ENCODE data around the gene DARS2. TPM values are rescaled to one million over a fixed set of nuclear protein-coding genes. Genes with fewer than 3 reads are reported as not detected.
"Not testable (repeated sequence)": the region's sequence is repeated elsewhere in the genome, so short reads cannot be mapped to it uniquely, and the experiment has no call there.

Gene DARS2, protein sequence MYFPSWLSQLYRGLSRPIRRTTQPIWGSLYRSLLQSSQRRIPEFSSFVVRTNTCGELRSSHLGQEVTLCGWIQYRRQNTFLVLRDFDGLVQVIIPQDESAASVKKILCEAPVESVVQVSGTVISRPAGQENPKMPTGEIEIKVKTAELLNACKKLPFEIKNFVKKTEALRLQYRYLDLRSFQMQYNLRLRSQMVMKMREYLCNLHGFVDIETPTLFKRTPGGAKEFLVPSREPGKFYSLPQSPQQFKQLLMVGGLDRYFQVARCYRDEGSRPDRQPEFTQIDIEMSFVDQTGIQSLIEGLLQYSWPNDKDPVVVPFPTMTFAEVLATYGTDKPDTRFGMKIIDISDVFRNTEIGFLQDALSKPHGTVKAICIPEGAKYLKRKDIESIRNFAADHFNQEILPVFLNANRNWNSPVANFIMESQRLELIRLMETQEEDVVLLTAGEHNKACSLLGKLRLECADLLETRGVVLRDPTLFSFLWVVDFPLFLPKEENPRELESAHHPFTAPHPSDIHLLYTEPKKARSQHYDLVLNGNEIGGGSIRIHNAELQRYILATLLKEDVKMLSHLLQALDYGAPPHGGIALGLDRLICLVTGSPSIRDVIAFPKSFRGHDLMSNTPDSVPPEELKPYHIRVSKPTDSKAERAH
- total RNA-seq, result 17.6 TPM

DNA sequence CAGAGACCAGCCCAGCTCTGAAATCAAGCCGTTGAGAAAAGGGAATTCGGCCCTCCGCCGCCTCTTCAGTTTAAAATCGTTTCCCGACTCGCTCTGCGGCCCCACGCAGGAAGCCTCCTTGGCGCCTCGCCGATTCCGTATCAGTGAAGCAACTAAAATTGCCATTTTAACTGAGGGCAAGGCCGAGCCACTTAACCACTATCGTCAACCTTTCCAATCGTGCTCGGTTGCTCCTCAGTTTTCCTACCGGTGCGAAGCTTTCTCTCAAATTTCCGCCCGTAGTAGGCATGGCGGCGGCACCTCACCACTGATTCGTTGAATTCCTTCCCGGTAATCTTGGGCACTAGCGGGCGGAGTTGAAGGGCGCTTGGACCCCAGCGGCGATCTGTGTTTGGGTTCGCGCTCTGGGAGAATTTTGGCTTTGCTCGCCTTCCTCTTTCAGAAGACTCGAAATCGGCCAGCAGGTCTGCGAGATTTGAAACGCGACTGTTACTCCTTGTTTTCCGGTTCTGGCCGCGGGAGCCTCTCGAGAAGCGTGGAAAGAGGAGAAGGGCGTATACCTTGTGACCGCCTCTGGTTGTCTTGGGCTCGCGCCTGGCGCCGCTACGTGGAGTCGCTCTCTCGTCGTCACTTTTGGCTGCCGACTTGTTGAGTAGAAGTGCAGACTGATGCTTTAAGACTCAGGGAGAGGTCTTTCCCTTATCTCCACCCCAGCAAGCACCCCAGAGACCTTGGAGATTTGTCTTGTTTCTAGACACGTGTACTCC is at the start of gene DARS2, which contains the start of gene CENPL:
TSS of gene DARS2 (plus strand) at position 359 of the 767 bp plus-strand sequence. CDS start 557 bp downstream, outside the sequence.
TSS of gene CENPL (minus strand) at position 569 of the 767 bp plus-strand sequence. CDS start 13,584 bp downstream, outside the sequence.
- peak; percentile 99 for DNase-seq

DNA sequence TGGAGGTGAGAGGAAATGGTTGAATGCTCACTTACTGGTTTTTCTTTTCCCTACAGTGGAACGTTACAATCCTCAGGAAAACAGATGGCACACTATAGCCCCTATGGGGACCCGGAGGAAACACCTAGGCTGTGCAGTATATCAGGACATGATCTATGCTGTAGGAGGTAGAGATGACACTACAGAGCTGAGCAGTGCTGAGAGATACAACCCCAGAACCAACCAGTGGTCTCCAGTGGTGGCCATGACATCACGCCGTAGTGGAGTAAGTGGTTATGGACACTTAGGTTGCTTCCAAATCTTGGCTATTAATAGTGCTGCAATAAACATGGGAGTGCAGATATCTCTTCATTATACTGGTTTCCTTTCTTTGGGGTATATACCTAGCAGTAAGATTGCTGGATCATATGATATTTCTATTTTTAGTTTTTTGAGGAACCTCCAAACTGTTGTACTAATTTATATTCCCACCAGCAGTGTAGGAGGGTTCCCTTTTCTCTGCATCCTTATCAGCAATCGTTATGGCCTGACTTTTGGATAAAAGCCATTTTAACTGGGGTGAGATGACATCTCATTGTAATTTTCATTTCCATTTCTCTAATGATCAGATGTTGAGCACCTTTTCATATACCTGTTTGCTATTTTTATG is 48.8 kb upstream of the DARS2 start:
- no peak for DNase-seq

DNA sequence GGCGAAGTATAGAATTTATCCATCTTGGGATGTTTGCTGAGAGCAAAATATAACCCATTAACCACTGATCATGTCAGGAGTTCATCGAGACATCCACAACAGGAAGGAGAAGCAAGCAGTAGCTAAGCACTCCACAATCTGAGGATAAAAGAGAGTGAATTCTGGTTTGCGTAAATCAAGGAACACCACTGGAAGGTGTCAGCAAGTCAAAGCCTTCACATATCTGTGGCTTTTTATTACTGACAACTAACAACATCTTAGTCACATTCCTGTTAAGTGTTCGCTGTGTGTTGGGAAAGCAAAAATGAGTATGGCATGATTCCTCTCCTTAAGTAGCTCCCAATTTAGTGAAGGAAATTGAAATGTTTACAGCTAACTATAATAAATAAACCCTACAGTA is 44.5 kb upstream of the DARS2 start:
- no peak for DNase-seq

DNA sequence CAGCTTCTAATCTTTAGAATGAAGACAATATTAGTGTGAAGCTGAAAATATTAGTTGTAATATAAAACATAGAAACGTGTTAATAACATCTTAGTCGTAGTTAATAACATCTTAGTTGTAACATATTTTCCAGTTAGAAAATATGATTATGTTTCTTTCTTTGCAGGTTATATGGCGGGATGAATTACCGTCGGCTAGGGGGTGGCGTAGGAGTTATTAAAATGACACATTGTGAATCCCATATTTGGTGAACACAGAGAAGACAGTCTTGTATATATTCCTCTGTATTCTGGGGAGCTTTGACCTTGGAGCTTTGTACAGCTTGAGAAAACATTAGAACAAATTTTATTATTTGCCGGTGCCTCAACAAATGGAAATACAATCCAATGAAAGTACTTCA is 39.5 kb upstream of the DARS2 start:
- no peak for DNase-seq

DNA sequence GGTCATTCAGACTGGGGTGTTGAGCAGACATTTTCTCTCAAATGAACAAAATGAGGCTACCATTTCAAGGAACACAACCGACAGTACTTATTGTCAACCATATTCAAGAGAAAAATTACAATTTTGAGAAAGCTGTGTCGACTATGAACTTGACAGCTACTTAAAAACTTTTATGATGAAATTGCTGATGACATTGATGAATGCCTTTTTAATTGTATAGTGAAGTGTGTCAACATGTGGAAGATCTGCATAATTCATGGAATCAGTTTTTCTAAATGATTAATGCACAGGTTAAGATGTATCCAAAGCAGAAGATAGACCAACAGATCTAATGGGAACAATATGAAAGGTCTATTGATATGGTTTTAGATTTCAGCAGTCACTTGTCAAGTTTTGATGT is 34.6 kb upstream of the DARS2 start:
- no peak for DNase-seq

DNA sequence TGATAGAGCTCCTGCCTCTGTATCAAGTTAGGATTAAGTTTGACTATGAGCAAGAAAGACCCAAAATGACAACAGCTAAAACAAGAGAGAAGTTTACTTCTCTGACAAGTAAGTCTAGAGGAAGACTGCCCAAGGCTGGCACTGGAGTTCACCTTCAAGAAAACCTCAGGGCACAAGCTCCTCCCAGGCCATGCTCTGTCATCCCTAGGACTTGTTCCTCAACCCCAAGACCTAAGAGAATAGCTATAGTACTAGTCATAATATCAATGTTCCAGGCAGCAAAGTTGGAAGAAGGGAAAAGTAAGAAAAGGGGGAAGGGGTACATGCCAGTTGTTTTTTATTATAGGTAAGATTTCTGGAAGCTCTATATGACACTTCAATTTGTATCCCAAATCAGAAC is 26.4 kb upstream of the DARS2 start:
- no peak for DNase-seq

DNA sequence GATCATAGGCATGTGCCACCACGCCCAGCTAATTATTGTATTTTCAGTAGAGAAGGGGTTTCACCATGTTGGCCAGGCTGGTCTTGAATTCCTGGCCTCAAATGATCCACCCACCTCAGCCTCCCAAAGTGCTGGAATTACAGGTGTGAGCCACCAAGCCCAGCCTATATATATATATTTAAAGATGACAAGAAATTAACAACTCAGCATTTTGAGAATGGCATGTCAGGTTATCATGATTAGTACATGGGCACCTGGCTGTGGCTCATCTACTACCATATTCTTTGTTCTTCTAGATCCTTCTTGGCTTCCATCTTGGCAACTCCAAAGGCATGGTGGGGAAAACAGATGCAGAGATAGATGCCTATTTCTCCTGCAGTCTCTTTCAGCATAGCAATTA is 24.5 kb upstream of the DARS2 start:
- DNase-seq, result not testable (repeated sequence)

DNA sequence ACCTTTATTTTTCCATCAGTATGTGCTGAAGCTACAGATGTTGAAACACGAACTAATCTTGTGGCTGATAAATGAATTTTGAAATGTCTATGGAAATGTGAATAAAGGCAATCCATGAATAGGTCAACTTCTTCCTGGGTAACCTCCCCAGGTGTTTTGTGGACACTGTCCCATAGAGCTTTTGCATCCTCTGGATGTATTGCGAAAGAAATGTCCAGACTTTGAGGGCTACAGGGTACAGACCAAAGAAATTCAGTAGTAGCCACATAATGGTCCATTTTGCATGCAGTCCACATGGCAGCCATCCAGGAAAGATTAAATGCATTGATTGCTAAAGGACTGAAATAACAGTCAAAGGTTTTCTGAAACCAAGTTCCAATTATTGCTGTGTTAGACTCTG is 21.5 kb upstream of the DARS2 start:
- DNase-seq, result no peak

DNA sequence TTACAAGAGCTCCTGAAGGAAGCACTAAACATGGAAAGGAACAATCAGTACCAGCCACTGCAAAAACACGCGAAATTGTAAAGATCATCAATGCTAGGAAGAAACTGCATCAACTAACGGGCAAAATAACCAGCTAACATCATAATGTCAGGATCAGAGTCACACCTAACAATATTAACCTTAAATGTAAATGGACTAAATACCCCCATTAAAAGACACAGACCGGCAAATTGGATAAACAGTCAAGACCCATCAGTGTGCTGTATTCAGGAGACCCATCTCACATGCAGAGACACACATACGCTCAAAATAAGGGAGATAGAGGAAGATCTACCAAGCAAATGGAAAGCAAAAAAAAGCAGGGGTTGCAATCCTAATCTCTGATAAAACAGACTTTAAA is 10.8 kb upstream of the DARS2 start:
- not testable (repeated sequence) for DNase-seq

DNA sequence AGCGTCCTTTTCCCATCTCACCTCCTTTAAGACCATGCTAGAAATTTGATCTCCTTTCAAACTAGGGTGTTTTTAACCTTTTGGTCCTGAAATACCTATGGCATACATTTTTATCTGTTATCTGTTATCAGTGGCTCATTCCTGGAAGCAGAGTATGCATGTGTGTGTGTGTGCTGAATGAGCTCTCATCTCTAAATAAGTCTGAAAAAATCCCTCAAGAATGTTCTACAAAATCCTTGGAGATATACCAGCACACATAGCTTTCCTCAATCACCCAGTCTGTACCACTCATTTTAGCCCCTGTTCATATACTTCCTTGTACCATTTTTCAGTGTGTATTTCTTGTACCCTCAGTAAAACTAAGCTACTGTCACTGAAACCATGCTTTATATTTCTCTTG is 6.0 kb upstream of the DARS2 start:
- no peak for DNase-seq

DNA sequence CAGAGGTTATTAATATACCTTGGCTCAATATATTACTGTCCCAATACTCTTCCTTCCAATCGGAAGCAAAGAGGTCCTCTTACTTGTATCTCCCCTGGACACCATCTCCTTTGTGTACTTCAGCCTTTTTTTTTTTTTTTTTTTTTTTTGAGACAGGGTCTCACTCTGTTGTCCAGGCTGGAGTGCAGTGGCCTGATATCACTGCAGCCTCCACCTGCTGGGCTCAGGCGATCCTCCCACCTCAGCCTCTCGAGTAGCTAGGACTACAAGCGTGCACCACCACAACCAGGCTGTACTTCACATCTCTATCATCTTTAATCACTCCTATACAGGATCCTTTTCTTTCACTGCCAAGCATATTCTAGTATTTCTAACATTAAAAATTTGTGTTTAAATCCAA is 2.8 kb upstream of the DARS2 start:
- no peak for DNase-seq

DNA sequence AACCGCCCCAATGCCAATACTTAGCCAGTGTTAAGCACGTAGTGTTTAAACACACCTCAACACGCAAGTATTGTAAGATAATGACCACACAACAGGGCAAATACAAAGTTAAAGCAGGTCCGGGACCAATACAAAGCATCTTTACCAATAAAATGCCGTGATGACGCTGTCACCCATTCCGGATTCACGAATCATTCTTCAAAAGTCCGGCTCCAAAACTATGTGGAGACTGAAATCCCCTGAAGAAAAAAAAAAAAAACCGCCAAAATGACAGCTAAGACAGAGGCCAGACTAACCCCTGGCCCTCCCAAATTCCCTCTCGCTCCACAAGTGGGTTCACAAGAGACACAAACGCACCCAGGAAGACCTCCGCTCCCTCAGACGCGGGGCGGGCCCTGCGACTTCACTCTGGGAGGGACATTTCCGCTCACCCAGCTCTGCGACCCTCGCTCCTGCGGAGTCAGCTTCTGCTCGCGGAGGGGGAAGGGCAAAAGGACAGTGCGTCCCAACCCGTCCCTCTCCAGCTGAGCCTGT is 625 bp upstream of the DARS2 start:
- no peak for DNase-seq

DNA sequence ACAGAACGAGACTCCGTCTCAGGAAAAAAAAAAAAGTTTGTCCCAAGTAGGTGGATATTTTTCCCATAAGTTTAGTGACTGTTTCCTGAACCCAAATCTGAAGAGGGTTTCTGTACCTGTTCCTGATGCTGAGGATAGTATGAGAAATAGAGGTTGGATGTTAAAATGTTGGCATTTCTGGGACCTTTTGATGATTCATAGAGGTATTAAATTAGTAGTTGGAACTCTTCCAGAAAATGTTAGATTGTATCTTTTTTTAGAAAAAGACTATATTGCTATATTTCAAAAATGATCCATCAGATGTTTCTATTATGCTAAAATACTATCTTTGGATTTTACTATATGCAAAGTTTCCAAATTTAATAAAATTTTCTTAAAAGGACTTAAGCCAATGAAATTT is 3.1 kb downstream of the DARS2 start:
- no peak for DNase-seq

DNA sequence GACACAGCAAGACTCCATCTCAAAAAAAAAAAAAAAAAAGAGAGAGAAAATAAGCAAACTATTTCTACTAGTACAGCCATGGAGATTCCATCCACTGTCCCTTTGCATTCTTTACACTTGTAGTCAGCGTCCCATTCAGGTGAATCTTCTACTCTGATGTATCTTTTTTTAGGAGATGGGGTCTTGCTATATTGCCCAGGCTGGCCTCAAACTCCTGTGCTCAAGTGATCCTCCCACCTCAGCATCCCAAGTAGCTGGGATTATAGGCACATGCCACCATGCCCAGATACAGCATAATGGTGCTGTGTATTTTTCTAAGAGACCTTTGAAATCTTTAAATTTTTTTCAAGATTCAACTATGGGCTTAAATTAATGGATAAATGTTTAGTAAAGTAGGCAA is 8.3 kb downstream of the DARS2 start:
- no peak for DNase-seq

DNA sequence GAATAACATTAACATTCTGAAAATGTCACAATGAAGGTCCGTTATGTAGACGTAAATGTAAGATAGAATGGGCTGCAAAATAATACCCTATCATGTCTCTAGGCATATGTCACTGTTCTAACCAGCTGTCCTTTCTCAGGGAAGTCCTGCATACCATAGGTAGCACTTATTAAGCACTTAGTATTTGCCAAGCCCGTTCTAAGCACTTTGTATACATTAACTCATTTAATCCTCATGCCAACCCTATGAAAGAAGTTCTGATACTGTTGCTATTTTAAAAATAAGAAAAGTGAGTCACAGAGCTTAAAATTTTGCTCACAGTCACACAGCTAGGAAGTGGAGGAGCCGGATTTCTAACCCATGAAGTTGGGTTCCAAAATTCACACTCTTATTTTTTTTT is 27.6 kb downstream of the DARS2 start:
- no peak for DNase-seq

DNA sequence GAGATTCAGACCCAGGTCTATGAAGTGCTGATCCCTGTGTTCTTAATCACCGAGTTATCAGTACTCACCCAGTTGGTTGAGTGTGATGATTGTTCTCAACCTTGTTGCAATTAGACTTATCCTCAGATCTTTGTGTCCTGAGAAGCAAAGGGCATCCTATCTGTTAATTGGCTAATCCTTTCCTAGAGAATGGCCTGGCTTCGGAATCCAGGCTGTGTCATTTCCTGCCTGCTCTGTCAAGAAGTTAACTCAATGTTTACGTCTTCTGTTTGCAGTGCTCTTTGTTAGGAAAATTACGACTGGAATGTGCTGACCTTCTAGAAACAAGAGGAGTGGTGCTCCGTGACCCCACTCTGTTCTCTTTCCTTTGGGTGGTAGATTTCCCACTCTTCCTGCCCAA is 28.6 kb downstream of the DARS2 start:
- no peak for DNase-seq

DNA sequence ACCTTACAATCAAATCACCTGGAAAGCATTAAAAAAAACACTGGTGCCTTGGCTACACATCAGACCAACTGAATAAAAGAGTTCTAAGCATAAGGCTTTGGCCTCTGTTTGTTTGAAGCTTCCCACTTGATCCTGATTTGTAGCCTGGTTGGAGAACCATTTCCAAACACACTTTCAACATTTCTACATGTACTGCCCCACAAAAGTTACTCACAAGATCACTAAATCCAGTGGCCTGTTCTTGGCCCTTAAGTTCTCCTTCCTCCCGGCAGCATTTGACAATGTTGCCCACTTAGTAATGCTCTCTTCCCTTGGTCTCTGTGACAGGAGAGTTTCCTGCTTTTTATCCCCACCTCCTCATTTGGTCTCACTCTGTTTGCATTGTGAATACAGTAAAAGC is 31.5 kb downstream of the DARS2 start:
- no peak for DNase-seq

DNA sequence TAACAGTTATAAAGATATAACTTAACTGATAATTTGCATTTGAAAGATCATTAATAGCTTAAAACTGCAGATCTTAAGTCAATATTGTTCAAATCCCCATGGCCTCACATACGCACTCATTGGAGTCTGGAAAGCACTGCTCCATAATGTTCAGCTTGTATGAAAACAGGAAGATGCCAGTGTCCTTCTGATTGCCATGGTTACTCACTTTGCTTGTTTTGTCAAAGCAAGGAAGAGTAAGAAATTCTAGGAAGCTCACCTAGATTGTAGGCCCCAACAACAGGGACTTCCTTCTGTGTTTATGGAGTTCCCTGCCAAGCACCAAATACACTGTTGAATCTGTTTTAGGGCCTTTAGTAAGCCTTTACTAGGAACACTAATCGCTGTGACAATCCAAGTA is 32.4 kb downstream of the DARS2 start:
- DNase-seq, result no peak

DNA sequence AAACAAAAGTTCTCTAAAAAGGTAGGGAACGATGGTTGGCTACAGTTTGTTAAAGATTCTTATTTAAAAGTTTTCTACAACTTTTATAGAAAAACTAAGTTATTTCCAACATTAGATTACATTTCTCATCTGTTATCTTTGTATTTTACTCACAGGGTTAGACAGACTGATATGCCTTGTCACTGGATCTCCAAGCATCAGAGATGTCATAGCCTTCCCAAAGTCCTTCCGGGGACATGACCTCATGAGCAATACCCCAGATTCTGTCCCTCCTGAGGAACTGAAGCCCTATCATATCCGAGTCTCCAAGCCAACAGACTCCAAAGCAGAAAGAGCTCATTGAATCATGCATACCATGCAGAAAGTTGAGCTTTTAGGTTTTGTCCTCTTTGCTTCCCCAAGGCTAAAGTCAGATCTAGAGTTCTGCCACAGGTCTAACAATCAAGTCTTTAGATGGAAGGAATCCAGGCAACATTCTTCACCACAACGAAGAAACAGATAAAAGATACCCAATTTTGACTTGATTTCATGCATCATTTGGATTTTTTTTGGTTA is 33.0 kb downstream of the DARS2 start:
- no peak for DNase-seq

DNA sequence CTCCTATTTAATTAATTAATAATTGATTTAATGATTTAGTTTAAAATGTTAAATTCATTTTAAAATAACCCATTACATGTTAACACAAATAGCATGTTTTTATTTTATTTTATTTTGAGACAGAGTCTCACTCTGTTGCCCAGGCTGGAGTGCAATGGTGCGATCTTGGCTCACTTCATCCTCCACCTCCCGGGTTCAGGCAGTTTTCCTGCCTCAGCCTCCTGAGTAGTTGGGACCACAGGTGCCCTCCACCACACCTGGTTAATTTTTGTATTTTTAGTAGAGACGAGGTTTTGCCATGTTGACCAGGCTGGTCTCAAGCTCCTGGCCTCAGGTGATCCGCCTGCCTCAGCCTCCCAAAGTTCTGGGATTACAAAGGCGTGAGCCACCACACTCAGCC is 35.1 kb downstream of the DARS2 start:
- not testable (repeated sequence) for DNase-seq

DNA sequence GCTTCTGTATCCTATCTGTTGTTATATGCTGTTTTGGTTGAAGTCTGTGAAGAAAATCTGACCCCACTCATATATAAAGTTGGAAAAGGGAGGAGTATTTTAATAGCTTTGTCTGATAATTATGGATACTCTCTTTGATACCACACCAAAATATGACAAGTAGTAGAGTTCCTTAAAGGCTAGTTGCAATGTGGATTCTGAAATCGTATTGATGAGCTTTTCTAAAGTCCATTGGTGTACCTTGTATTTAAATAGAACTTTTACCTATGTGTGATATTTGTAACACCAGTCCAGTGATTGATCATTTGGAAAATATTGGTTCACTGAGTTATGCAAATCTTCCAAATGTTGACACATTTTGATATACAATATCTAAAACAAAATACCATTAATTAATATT is 35.6 kb downstream of the DARS2 start:
- no peak for DNase-seq

DNA sequence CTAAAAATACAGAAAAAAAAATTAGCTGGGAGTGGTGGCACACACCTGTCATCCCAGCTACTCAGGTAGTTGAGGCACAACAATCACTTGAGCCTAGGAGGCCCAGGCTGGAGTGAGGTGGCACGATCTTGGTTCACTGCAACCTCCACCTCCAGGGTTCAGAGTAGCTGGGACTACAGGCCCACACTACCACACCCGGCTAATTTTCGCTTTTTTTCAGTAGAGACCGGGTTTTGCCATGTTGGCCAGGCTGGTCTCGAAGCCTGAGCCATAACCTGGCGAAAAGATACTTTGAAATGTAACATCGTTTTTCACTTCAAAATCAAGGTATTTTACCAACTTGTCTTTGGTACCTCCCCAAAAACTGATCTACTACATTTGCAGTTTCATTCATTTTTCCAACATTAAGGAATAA is 37.3 kb downstream of the DARS2 start:
- no peak for DNase-seq
